Smooth muscle cell (in vitro differentiated cells): ENCODE results near the gene BCO2. TPM values are rescaled to one million over a fixed set of nuclear protein-coding genes. Genes with fewer than 3 reads are reported as not detected.

Source experiments
- DNase-seq: peaks from one replicate; lab custom pipeline; 2025; ENCODE audit not compliant: unreplicated experiment; lab: John Stamatoyannopoulos, UW
- H2AFZ ChIP-seq: fragments of 200-600 bp; sonication (generic); 2 replicates; pipeline ENCODE4 v1.6.0; 2016; ENCODE audit warnings: antibody characterized with exemption, low read depth, mild to moderate bottlenecking
- H3F3A ChIP-seq: fragments of 200-600 bp; sonication (generic); 2 replicates; pipeline ENCODE4 v1.6.0; 2017; ENCODE audit warnings: antibody characterized with exemption, low read depth
- H3K27ac ChIP-seq: fragments of 200-600 bp; sonication (generic); 2 replicates; pipeline ENCODE4 v1.5.1; 2016; ENCODE audit warnings: low read depth, mild to moderate bottlenecking
- H3K27me3 ChIP-seq: fragments of 200-600 bp; sonication (generic); 2 replicates; pipeline ENCODE4 v1.6.1; 2016; ENCODE audit warnings: low read depth, mild to moderate bottlenecking
- H3K36me3 ChIP-seq: fragments of 200-600 bp; sonication (generic); 2 replicates; pipeline ENCODE4 v1.5.1; 2016; ENCODE audit warnings: low read depth
- H3K4me1 ChIP-seq: fragments of 200-600 bp; sonication (generic); 2 replicates; pipeline ENCODE4 v1.5.1; 2016; ENCODE audit warnings: low read depth
- H3K4me2 ChIP-seq: fragments of 200-600 bp; sonication (generic); 2 replicates; pipeline ENCODE4 v1.6.0; 2016; ENCODE audit warnings: mild to moderate bottlenecking
- H3K4me3 ChIP-seq: fragments of 200-600 bp; sonication (generic); 2 replicates; pipeline ENCODE4 v1.5.1; 2016; ENCODE audit warnings: mild to moderate bottlenecking
- H3K79me2 ChIP-seq: fragments of 200-600 bp; sonication (generic); 2 replicates; pipeline ENCODE4 v1.6.0; 2016; ENCODE audit warnings: low read depth, mild to moderate bottlenecking
- H3K9ac ChIP-seq: fragments of 200-600 bp; sonication (generic); 2 replicates; pipeline ENCODE4 v1.6.0; 2016; ENCODE audit warnings: low read depth
- H3K9me3 ChIP-seq: fragments of 200-600 bp; sonication (generic); replicated peaks from 2 replicates; pipeline ENCODE4 v1.5.1; 2016; ENCODE audit warnings: low read depth
- H4K20me1 ChIP-seq: fragments of 200-600 bp; sonication (generic); 2 replicates; pipeline ENCODE4 v1.6.0; 2016; ENCODE audit warnings: low read depth
- WGBS: methylation state at CpG from one replicate; pipeline ENCODE4 v1.1.7; 2016; ENCODE audit warnings: low lambda C conversion rate; 5-methylcytosine and 5-hydroxymethylcytosine counted together
- polyA plus RNA-seq: library from polyadenylated mRNA; unstranded; fragments of >200 nt; fragmentation: Nextera tagmentation; extraction: Ambion mirVana; gene quantifications from 2 replicates; pipeline ENCODE4 v1.2.1, GENCODE V29; 2016
- total RNA-seq: library from RNA; depleted of rRNA; stranded (reverse); fragments of >200 nt; gene quantifications from 2 replicates; pipeline ENCODE4 v1.2.3, GENCODE V29; 2014
- TF ChIP-seq, protein P1 (sequence below): fragments of 200-600 bp; sonication (generic); IDR thresholded peaks from 2 replicates; pipeline ENCODE4 v1.5.1; 2017; ENCODE audit warnings: borderline replicate concordance, mild to moderate bottlenecking, antibody characterized with exemption; ENCODE audit not compliant: insufficient read depth, poor library complexity, severe bottlenecking

BCO2 gene
- total and polyA plus RNA-seq, 2 experiments from 2014 or later = 0.82 to 1.8 TPM

DNA sequence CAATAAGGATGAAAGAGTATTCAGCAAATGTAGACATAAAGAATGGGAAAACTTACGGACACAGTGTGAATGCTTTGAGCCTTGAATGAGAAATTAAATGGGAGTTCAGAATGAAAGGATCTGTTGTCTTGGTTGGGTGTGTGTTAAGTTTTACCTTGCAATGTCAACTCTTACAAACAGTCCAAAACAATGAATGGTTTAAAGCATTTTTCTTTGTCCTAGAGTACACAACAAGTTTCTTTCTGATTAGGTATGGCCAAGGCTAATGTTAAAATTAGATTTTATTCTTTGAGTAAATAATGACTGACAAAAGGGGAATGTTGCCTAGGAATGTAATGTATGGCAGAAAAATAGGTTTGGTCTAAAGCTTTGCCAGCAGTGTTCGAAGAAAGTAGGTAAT, 53.4 kb downstream of the BCO2 start:
- TF ChIP-seq, protein P1, sequence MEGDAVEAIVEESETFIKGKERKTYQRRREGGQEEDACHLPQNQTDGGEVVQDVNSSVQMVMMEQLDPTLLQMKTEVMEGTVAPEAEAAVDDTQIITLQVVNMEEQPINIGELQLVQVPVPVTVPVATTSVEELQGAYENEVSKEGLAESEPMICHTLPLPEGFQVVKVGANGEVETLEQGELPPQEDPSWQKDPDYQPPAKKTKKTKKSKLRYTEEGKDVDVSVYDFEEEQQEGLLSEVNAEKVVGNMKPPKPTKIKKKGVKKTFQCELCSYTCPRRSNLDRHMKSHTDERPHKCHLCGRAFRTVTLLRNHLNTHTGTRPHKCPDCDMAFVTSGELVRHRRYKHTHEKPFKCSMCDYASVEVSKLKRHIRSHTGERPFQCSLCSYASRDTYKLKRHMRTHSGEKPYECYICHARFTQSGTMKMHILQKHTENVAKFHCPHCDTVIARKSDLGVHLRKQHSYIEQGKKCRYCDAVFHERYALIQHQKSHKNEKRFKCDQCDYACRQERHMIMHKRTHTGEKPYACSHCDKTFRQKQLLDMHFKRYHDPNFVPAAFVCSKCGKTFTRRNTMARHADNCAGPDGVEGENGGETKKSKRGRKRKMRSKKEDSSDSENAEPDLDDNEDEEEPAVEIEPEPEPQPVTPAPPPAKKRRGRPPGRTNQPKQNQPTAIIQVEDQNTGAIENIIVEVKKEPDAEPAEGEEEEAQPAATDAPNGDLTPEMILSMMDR = no peak
- Histone ChIP-seq H3K9me3 (no peaks in the 10 kb centered on the region), H3K79me2 (peaks cover 48% of the 10 kb centered on the region), H3K27ac (peak overlapping the region; percentile 64), H4K20me1 (no peaks in the 10 kb centered on the region), H3K27me3 (no peaks in the 10 kb centered on the region), H3K36me3 (no peaks in the 10 kb centered on the region), H3K4me1 (peaks cover 8% of the 10 kb centered on the region), H3K4me2 (peak overlapping the region; percentile 94), H3F3A (no peaks in the 10 kb centered on the region), H2AFZ (no peak overlapping the region), H3K4me3 (no peak overlapping the region), H3K9ac (peak overlapping the region; percentile 2)
- no peak for DNase-seq
- 89% methylated on average over 2 of the region's 2 CpGs for WGBS

DNA sequence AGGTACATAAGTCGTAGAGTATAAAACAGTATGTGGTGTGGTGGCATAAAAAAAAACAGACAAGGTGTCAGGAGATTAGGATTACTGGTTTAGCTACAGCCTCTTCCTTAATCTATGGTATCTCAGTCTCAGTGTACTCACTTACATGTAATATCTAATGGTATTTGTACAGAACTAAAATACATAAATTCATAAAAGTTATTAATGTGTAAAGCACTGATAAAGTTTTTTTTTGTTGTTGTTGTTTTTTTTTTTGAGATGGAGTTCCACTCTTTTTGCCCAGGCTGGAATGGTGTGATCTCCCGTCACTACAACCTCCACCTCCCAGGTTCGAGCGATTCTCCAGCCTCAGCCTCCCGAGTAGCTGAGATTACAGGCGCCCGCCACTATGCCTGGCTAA, 53.8 kb downstream of the BCO2 start:
- Histone ChIP-seq H3F3A (no peaks in the 10 kb centered on the region), H4K20me1 (no peaks in the 10 kb centered on the region), H3K27me3 (no peaks in the 10 kb centered on the region), H3K4me1 (peaks cover 8% of the 10 kb centered on the region), H3K36me3 (no peaks in the 10 kb centered on the region), H3K79me2 (peaks cover 48% of the 10 kb centered on the region), H3K9ac (no peak overlapping the region), H2AFZ (no peak overlapping the region), H3K4me2 (no peak overlapping the region), H3K27ac (peak overlapping the region; percentile 64), H3K4me3 (no peak overlapping the region), H3K9me3 (no peaks in the 10 kb centered on the region)
- DNase-seq = no peak
- 99% methylated on average over 7 of the region's 7 CpGs for WGBS
- TF ChIP-seq, protein P1 = no peak

DNA sequence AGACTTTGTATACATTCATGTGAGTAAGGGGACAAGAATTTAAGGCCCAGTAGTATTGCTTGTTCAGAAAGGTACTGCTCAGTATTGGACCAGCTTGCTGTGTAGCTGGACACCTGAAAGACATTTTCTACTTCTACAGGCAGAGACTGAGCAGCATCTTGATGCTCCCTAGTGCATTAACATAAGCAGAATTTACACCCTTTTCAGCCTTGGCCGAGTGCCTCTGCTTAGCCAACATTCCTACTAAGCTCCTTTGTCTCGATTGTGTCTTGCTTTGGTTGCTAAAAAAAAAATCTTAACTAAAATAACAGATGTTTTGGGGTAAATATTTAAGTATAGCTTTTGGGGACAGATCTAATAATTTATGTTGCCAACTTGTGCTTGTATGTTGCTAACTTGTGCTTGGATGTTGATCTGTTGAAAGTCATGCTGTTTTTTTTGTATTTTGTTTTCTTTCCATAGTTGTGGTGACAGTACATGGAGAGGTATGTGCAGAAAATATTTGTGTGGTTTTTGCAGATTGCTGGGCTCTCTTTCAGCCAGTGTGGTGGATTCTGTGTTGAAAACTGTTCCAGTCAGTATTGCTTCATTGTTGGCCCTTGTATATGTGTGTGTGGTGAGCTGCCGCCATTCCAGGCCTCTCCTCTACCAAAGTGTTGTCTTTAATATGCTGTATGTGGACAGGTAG, 54.6 kb downstream of the BCO2 start:
- Histone ChIP-seq H2AFZ (no peak overlapping the region), H3K9ac (no peak overlapping the region), H3K79me2 (peaks cover 48% of the 10 kb centered on the region), H3K27ac (peak overlapping the region; percentile 64), H3K4me2 (peak overlapping the region; percentile 13), H3K4me1 (peaks cover 8% of the 10 kb centered on the region), H3K36me3 (peaks cover 6% of the 10 kb centered on the region), H3K9me3 (no peaks in the 10 kb centered on the region), H3K4me3 (no peak overlapping the region), H4K20me1 (no peaks in the 10 kb centered on the region), H3K27me3 (no peaks in the 10 kb centered on the region), H3F3A (no peaks in the 10 kb centered on the region)
- TF ChIP-seq, protein P1 = no peak
- no peak for DNase-seq
- WGBS = 38% methylated on average over 3 of the region's 3 CpGs

DNA sequence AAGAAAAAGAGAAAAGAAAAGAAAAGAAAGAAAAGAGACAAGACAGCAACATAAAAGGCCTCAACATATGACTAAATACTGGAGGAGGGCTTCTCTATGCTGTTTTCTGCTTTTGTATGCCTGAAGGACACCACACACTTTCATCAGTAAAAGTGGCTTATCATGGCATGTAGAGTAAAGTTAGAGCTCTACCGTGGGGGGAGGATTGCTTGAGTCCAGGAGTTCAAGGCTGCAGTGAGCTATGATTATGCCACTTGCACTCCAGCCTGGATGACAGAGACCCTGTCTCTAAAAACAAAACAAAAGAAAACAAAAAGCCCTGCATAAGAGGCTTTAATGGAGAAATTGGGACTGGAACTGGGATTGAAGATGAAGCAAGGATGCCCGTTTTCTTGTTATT, 56.6 kb downstream of the BCO2 start:
- no peak for DNase-seq
- 95% methylated on average over 2 of the region's 2 CpGs for WGBS
- Histone ChIP-seq H3K27me3 (no peaks in the 10 kb centered on the region), H3K4me1 (peaks cover 8% of the 10 kb centered on the region), H3K79me2 (peaks cover 44% of the 10 kb centered on the region), H3K4me3 (no peak overlapping the region), H3F3A (no peaks in the 10 kb centered on the region), H3K4me2 (no peak overlapping the region), H3K36me3 (peaks cover 6% of the 10 kb centered on the region), H2AFZ (no peak overlapping the region), H4K20me1 (no peaks in the 10 kb centered on the region), H3K9me3 (no peaks in the 10 kb centered on the region), H3K9ac (no peak overlapping the region), H3K27ac (no peak overlapping the region)
- TF ChIP-seq, protein P1 = no peak
